Activated CD4-positive, CD25-positive, alpha-beta regulatory T cell (primary cell): ENCODE measurements around the gene ANKMY1.
"Not testable (repeated sequence)": the region's sequence is repeated elsewhere in the genome, so short reads cannot be mapped to it uniquely, and the experiment has no call there.

ENCODE experiments used
- DNase-seq, 4 experiments: peaks; one replicate each; lab custom pipeline; 2025; lab: John Stamatoyannopoulos, UW

ANKMY1 gene

GRCh38 chr2:240555541-240556250, 2.1 kb downstream of the ANKMY1 start:
- no peak for DNase-seq

- no peak for DNase-seq
Observed at GRCh38 chr2:240554767-240555493, 2.9 kb downstream of the ANKMY1 start.

- DNase-seq = no peak
Observed at GRCh38 chr2:240553956-240554480, 3.8 kb downstream of the ANKMY1 start.

GRCh38 chr2:240551811-240552210, 6.0 kb downstream of the ANKMY1 start:
- DNase-seq = no peak

GRCh38 chr2:240551288-240551687, 6.5 kb downstream of the ANKMY1 start:
- no peak for DNase-seq

GRCh38 chr2:240539906-240540305, 17.9 kb downstream of the ANKMY1 start:
- DNase-seq = no peak

- not testable (repeated sequence) for DNase-seq
Observed at GRCh38 chr2:240539101-240539500, 18.7 kb downstream of the ANKMY1 start.

- DNase-seq = no peak
Observed at GRCh38 chr2:240538031-240538780, 19.6 kb downstream of the ANKMY1 start.

GRCh38 chr2:240532031-240532775, 25.6 kb downstream of the ANKMY1 start:
- DNase-seq = no peak

- no peak for DNase-seq
Observed at GRCh38 chr2:240531038-240531437, 26.8 kb downstream of the ANKMY1 start.

- DNase-seq = no peak
Observed at GRCh38 chr2:240530181-240530580, 27.6 kb downstream of the ANKMY1 start.

- DNase-seq = no peak
Observed at GRCh38 chr2:240529344-240529999, 28.3 kb downstream of the ANKMY1 start.

GRCh38 chr2:240528406-240529040, 29.3 kb downstream of the ANKMY1 start:
- DNase-seq = no peak

- no peak for DNase-seq
Observed at GRCh38 chr2:240527153-240527750, 30.5 kb downstream of the ANKMY1 start.

- no peak for DNase-seq
Observed at GRCh38 chr2:240526521-240526920, 31.3 kb downstream of the ANKMY1 start.

GRCh38 chr2:240525802-240526201, 32.0 kb downstream of the ANKMY1 start:
- no peak for DNase-seq

- no peak for DNase-seq
Observed at GRCh38 chr2:240524963-240525718, 32.6 kb downstream of the ANKMY1 start.

- DNase-seq = no peak
Observed at GRCh38 chr2:240523451-240524281, 34.1 kb downstream of the ANKMY1 start.

GRCh38 chr2:240522406-240522805, 35.4 kb downstream of the ANKMY1 start:
- DNase-seq = no peak
